Vagina (tissue), 2 donors: ENCODE data around the gene PRDM10.

Source experiments
- POLR2A ChIP-seq, 2 donors: fragments of 450-650 bp; IDR thresholded peaks; one replicate each; pipeline ENCODE4 v1.6.1; 2017; ENCODE audit warnings: antibody characterized with exemption in 2 of 2, mild to moderate bottlenecking in 2 of 2, moderate library complexity in 2 of 2
- POLR2AphosphoS5 ChIP-seq, 2 donors: sonication (generic); formaldehyde crosslinking; IDR thresholded peaks; one replicate each; pipeline ENCODE4 v1.9.0; 2017; ENCODE audit warnings: antibody characterized with exemption in 2 of 2, mild to moderate bottlenecking in 2 of 2, low read depth in 1 of 2; ENCODE audit not compliant: insufficient read depth in 1 of 2
- TF ChIP-seq, protein P1 (sequence below), 3 experiments: fragments of 450-650 bp in 2 of 3; fragments of 200-600 bp in 1 of 3; sonication (generic) in 1 of 3; IDR thresholded peaks; one replicate each; pipeline ENCODE4 v1.5.1; 2017 to 2019; ENCODE audit warnings: antibody characterized with exemption in 3 of 3, mild to moderate bottlenecking in 2 of 3, moderate library complexity in 2 of 3

DNA sequence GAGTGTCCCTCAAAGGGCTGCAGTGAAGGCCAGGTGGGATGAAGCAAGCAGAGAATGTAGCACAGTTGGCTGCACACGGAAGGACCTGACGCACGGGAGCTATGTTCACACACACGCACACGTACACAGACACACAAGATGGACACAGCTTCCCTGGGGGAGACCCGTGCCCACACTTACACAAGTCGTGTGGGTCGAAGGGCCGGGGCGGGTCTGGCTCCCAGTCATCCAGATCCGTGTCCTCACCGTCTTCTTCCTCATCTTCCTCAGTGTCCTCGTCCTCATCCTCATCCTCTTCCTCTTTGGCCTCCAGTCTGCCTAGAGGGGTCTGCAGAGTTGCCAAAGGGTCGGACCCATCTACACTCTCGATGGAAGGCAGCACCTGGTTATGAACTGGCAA lies 55.7 kb downstream of the PRDM10 start:
- no peak for TF ChIP-seq POLR2A (IDR thresholded peaks at IDR 0.05)
- TF ChIP-seq, protein P1, sequence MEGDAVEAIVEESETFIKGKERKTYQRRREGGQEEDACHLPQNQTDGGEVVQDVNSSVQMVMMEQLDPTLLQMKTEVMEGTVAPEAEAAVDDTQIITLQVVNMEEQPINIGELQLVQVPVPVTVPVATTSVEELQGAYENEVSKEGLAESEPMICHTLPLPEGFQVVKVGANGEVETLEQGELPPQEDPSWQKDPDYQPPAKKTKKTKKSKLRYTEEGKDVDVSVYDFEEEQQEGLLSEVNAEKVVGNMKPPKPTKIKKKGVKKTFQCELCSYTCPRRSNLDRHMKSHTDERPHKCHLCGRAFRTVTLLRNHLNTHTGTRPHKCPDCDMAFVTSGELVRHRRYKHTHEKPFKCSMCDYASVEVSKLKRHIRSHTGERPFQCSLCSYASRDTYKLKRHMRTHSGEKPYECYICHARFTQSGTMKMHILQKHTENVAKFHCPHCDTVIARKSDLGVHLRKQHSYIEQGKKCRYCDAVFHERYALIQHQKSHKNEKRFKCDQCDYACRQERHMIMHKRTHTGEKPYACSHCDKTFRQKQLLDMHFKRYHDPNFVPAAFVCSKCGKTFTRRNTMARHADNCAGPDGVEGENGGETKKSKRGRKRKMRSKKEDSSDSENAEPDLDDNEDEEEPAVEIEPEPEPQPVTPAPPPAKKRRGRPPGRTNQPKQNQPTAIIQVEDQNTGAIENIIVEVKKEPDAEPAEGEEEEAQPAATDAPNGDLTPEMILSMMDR (IDR thresholded peaks at IDR 0.05), result no peak
- TF ChIP-seq POLR2AphosphoS5 (IDR thresholded peaks at IDR 0.05; ENCODE audit: insufficient read depth in 1 of 2, low read depth in 1 of 2), result no peak
